ENCODE measurements around the gene PMEPA1.

The PMEPA1 gene

DNA sequence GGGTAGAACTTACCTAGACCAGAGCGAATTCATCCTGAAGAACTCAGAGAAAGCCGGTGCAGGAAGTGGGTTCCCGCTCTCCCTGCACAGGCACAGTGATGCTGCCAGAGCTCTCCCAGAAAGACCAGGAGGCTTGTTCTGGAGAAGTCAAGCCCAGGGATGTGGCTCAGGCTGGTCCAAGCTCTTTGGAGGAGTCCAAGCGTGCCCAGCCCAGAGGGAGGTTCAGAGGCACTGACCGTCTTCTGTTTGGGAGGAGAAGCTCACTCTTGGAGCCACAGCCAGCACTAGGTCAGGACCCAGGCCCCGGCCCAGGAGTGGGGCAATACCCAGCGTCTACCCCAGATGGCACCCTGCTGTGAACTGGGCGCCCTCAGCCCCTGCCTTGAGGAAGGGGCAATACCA lies 1.5 kb upstream of the PMEPA1 start:
- DNase-seq: no peak

DNA sequence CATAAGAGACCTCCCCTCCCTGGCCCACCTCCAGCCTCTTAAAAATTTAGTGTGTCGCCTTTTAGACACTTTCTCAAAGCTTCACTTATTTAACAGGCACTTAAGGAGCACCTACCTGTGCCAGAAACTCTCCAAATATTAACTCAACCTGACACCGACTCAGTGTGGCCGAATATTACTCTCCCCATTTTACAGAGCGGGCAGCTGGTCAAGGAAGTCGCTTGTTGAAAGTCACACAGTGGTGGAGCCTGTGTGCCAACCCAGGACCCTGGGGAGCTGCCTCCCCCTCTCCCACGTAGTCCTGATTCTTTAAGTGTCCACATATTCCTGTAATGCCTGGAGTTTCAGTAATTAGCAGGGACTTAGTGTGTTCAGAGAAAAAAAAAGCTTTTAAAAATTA lies 1.0 kb upstream of the PMEPA1 start:
- DNase-seq: no peak

DNA sequence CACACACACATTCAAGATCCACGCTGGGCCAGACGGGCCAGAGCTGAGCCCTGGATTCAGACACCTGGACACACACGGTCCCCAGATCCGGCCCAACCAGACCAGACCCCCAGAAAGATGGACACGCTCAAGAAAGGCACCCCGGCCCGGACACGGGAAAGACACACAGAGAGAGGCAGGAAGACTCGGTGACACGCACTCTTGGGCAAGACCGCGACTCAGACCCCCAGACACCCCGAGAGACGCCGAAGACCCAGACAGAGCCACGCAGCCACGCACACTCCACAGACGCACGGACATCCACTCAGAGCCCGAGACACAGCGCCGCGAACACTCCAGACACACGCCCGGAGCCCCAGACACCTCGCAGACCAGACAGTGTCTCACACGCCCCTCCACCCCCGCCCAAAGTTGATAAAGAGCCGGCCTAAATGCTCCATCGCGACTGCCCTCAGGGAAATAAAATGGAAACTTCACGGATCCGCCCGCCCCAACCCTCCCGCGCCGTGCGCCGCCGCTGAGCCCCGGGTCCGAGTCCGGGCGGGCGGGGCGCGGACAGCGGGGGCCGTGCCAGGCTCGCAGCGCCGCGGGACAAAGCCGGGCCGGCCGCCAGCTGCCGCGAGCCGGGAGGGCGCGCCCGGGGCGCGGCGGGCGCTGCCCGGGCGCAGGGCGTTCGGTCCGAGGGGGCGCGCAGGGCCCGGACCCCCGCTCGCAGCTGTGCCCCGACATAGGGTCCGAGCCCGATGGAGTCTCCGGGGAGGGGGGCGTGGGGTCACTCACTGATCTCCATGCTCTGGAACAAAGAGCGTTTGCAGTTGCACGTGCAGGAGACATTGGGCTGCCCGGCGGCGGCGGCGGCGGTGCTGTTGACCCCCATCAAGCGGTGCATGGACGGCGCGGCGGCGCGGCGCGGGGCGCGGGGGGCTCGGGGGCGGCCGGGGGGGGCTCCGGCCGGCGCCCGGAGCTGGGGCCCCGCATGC lies 831 bp downstream of the PMEPA1 start:
- DNase-seq: peak; percentile 52

DNA sequence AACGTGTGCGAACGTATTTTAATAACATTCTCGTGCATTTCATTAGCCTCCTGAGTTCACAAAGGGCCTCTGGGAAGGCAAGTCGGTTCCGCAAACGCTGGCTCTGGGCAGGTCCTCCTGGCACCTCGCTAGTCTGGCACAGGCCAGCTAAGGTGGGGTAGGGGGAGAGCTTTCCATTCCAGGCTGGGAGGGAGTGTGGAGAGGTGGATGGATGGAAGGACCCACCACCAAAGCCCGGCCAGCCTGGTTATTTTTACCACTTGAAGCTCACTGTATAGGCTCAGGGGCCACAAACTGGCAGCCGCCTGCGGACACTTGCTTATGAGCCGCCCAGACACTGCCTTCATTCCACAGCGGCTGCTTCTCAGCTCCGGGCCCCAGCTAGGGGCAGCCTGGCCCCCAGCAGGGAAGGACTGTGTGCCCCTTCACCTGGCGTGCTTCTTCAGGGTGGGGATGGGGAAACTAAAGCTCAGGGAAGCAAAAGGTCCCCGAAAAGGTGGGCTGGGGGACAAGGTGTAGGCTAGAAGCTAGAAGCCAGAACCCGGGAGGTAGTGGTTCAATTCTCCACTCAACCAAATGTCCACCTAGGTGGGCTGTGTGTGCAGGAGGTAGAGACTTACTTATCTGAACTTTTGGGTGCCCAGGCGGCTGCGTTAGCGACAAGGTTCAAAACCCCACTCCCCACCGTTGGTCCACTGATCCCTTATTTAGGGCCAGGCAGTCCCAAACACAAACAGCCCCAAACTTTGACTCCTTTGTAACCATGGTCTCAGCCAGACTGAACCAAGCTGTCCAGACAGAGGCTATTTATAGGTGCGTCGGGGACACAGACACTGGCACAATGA lies 1.7 kb downstream of the PMEPA1 start:
- DNase-seq: no peak

DNA sequence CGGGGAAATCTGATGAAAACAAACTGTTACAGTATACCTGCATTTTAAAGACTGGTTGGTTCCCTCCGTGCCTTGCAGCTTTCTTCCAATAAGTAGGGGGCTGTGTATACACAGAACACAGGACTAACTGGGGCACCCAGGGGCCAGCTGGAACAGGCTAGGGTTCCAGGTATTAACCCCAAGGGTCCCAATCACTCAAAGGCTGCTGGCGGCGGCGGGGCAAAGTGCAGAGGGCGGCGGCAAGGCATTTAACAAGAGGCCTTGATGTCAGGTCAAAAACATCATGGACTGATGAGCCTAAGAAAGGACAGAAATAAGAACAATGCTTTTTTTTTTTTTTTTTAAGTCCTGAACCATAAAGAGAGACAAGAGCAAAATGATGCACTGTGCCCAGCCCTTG lies 2.5 kb downstream of the PMEPA1 start:
- no peak for DNase-seq

DNA sequence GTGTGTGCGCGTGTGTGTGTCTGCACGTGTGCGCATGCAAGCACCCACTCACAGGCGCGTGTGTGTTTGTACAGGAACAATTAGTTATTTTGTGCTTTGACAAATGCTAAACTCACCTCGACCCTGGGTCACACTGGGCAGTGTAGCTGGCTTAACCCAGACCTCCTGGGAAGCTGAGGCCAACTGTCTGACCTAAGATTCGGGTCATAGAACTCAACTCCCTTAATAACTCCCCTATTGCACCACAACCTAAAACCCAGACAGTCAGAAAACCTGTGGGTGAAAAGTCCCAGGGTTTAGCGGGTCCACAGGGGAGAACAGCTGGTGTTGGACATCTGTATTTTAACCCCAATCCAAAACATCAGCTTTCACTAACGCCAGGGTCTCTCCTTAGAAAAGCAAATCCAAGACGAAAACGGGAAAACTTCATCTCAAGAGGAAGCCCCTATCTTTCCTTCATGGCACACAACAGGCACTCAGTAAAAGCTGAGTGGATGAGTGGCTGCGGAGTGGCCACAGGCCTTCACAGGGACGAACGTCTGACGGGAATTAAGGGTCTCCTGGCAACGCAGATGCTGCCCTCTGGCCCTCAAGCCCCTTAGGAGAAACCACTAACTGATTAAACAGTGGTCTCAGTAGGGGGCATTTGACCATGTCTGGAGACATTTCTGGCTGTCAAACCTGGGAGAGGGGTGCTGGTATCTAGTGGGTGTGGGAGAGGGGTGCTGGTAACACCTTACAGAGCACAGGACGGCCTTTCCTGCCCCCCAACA lies 4.5 kb downstream of the PMEPA1 start:
- no peak for DNase-seq

DNA sequence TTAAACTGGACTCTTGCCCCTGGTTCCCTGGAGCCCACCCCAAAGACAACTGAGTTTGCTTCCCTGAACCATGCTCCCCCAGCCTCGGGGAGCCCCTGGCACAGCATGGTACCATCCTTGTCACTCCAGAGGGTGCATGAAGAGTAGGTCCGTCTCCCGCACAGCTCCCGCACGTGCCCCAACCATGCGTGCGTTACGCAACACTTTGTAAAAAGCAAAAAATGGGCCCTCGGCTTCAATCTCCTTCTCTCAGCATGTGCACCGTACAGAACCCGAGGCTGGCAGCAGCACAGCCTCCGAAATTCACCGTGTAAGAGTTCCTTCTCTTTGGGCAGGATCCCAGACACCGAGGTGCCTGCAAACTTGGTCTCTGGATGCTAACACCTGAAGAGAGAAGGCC lies 5.6 kb downstream of the PMEPA1 start:
- no peak for DNase-seq

DNA sequence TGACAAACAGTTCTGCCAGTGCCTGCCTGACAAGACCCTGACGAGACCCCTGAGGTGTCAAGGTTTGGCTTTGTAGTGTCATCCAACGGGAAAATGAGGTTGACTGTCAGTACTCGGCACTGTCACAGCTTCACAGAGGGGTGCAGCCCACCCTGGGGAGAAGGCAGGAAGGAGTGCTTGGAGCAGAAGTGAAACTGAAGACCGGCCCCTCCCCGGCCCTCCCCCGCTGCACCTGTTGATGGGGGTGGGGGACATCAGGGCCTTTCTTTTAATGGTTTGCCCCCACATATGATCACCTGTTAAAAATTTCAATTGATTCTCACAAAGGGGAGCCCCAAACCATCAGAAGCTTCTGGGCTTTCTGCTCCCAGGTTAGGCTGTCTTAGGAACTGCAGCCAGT lies 6.8 kb downstream of the PMEPA1 start:
- DNase-seq: peak; percentile 62

DNA sequence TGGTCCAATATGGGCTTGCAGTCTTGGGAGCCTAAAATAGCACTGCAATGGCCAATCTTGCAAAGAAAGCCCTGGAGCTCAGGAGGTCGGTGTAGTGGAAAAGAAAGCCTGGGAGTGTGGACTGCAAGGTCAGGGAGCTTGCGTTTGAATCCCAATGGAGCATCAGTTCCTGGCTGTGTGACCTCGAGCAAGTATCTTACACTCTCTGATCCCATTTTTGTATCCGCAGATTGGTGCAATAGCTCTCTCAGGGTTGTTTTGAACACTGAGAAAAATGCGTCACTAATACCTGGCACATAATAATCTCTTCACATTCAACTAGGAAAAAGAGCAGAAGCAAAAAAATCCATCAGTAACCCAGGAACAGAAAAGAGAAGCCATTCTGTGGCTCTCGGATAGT lies 7.3 kb downstream of the PMEPA1 start:
- DNase-seq: no peak

DNA sequence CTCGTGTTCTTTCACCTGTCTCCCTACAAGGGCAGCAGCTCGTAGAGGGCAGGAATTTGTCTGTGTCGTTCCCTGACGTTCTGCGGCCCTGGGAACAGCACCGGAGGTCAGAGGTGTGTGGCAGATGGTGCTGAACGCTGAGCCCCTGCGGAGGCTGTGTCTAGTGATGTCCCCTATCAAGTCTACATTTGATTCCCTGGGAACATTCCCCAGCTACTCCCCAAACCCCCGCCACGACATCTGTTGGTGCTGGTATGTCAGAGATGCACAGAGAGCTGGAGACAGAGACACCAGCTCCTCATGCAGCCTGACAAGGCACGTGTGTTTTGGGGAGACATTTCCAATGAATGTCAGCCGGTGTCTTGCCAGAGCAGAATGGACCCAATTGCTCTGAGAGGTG lies 7.7 kb downstream of the PMEPA1 start:
- no peak for DNase-seq

DNA sequence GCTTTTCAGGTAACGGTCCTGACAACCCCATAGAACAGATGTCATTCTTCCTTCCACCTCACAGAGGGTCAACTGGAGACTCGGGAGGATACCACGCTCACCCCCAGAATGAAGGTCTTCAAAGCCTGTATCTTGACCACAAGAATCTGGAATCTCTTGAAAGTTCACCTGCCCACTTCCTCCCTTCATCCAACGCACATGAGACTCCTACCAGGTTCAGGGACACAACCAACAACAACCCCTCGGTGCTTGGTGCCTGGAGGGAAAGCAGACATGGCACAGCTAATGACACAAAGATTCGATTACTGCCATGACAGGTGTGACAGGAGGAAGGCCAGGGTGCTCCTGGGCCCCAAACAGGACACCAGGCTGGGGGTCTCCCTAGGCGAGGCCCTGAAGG lies 8.2 kb downstream of the PMEPA1 start:
- DNase-seq: no peak

DNA sequence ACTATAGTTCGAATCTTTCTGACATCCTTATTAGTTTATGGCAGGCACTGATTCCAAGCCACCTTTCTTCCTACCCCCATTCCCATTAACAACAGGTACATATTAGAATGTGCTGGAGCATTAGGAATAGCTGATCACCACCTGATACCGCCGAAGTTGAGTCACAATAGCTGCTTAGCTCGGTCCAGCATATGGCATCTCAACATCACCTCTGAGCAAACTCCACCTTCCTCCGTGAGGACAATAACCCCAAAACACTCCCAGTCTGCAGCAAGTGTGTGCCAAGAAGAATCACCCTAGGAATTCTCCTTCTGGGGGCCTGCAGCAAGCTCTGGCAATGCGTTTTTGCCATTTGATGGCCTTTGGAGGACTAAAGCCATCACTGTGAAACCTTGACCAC lies 8.7 kb downstream of the PMEPA1 start:
- no peak for DNase-seq

DNA sequence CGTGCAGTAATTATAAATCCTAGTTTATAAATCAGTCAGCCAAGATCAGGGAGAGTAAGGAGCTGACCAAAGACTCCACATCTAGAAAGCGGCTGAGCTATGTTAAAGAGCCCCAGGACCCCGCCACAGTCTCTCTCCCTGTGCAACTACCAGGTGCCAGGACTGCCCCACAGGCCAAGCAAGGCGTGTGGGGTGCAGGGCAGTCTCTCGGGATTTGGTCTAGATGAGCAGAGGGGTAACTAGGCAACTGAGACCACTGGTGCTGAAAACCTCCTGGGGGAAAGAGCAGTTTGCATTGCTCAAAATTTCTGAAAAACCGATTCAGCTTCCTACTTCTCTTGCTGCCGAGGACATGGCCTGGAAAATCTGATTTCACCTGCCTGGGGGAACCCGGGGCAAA lies 10.4 kb downstream of the PMEPA1 start:
- peak; percentile 25 for DNase-seq

DNA sequence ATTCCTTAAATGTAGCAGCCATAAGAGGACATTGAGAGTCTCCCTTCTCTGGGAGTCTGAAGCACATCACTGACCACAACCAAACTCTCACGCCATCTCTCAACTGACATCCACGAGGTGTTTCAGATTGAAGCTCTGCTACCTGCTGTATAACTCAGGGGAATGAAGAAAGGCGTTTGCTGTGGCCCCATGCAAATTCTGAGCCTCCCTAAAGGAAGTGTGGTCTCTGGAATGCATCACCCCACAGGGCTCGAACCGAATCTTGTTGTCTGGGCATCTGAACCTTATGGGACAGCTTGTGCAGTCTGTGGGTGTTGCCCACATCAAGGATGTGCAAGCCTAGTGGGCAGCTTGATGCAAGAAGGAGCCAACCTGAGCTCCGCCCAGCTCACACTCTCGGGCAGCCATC lies 10.9 kb downstream of the PMEPA1 start:
- DNase-seq: no peak

DNA sequence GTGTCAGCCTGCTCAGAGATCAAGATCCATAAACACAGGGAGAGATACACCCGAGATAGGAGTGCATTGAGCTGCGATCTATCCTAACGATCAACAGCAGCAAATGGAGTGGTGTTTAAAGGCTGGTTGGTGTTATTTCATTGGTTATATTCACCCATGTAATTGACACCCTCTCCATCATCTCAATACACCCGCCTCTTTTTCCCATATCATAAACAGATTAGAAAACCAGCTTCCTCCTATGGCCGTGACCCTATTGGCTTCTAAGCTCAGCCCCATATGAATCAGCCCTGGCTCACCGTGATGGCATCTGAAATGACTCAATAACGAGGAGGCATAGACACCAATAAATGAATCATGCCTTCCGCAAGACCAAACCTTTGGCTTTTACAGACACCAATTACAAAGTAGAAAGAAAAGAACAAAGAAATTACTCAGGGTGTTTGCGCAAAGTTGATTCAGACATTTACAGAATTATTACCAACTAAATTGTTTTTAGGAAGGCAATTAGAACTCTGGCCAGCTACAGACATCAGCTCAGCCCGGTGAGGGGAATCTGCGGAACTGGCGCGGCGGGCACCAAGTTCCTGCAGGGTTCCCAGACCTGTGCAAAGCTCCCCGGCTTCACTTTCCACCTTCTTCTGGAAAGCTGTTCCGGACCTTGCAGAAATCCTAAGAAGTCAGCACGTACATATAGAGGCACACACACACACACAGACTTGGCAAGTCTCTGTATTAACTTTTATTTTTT lies 11.5 kb downstream of the PMEPA1 start:
- no peak for DNase-seq

DNA sequence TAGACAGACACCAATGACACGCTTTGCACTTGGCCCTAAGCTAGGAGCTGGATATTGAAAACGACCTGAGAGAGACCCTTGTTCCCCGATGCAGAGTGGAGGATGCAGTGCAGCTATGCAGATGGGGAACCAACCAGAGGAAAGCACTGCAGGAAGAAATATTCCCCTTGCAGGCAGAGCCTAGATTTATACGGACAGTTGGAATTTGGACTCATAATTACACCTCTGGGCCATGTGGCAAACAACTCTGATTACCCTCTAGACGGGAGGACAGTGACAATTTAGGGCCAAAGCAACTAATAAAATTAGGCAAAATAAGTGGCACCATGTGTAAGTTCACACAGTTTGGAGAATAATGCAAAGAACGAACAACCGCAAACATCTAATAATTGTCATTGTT lies 12.3 kb downstream of the PMEPA1 start:
- DNase-seq: no peak

DNA sequence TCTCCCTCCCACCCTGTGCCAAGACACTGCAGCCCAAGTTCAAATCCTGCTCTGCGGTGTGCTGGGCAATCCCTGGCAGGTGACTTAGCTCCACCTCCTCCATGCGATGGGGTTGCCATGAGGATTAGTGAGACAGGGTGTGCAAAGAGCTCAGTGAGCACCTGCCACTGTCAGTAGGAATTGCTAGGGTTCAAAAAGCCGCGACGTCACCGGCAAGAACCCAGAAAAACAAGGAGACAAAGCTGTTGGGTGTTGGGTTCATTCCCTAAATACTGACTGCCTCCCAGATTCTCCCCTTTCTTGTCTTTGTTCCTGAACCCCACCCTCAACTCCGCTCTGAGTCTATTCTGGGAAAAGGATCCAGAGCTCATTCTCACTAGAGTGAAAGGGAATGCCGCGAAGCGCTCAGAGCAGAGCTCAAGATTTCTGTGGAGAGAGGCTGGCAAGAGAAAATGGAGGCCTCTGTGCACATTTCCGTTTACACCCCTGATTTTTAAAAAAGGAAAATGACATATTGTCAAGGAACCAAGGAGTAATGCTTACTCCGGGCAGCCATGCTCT lies 13.3 kb downstream of the PMEPA1 start:
- DNase-seq: no peak

DNA sequence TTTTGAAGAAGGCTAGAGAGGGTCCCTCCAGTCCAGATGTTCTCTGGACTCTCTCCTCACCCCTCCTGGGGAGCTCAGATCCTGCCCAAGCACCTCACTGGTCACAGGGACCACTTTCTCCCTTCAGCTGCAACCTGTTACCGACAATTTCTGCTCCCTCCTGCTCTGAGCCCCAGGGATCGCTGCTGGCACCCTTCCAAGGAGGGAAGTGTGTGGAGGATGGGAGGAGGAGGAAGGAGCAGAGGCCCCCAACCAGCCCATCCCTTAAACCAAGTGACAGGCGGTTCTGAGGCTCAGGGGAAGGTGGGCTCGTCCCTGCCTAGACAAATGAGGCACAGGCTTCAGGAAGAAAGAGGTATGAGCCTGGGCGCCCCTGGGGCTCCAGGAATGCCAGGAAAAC lies 13.9 kb downstream of the PMEPA1 start:
- DNase-seq: no peak

DNA sequence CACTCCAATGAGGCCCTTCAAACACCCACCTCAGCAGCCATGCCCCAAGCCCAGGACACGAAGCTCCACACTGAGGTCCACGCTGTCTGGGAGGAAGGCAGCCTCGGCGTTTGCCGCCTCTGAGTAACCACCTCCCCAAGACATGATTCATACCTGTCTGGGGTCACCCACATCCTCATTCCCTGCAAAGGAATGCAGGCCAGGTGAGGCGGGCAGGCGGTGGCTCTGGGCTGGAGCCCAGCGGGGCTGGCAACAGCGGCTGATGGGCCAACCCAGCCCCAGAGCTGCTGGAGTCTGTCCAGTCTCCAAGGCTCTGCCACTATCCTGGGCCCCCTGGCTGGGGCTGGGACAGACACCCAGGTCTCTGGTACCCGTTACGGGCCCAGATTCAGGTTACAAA lies 14.8 kb downstream of the PMEPA1 start:
- no peak for DNase-seq

DNA sequence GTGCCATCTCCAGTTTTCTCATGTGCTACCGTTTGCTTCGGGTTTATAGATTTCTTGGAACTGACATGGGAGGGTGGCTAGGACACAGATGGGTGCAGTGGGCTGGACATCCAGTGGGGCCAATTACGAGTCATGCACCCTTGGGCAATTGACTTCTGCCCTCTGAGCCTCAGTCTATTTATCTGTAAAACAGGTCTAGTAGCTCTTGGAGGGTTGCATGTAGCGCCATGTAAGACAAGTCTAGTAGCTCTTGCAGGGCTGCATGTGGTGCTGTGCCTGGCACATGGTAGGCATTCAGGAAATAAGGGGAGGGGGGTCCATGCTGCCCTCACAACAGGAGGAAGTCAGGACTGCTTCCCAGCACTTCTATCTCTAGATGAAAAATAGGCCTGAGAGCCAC lies 15.3 kb downstream of the PMEPA1 start:
- no peak for DNase-seq

DNA sequence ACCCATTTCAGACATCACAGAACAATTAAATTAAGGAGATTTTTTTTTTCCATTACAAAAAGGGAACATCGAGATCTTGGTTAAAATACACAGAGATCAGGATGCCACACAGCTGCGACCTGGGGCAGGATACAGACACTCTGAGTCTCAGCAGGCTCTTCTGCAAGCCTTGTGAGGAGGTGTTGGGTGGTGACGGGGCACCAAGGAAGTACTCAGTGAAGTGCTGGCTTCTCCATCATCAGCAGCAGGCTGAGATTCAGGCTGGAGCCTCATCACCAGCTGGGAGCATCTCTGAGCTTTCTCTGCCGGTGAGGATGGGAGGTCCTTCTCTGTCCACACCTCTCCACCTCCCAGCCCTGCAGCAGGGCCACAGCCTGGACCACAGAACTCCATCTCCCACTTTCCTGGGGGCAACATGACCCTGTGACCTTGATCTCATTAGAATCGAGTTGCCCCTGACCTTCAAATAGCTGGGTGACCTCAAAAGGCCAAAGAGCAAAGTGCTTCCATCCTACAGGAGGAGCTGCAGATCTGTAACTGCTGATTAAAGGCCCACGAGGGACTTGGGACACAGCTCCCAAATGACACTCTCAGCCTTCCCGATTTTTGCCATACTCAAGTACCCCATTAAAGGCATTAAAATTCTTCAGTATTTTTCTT lies 16.0 kb downstream of the PMEPA1 start:
- no peak for DNase-seq
